Endothelial cell of umbilical vein (primary cell): ENCODE measurements around the gene SNX19.

Experiments
- CTCF ChIP-seq, 2 donors: IDR thresholded peaks; 1 replicate in 1 of 2; 2 replicates in 1 of 2; pipeline ENCODE4 v1.5.1; 2011; ENCODE audit warnings: low read length in 2 of 2, mild to moderate bottlenecking in 2 of 2, moderate library complexity in 2 of 2, control low read depth in 1 of 2, inconsistent platforms in 1 of 2, low read depth in 1 of 2; ENCODE audit not compliant: insufficient read depth in 1 of 2; ENCODE audit errors: extremely low read depth in 1 of 2
- EZH2 ChIP-seq: IDR thresholded peaks from 2 replicates; pipeline ENCODE4 v1.6.1; 2012; ENCODE audit warnings: borderline replicate concordance, low read depth, mild to moderate bottlenecking, moderate library complexity, low read length, inconsistent platforms; ENCODE audit not compliant: severe bottlenecking
- FOS ChIP-seq: IDR thresholded peaks from 2 replicates; pipeline ENCODE4 v1.6.1; 2011; ENCODE audit warnings: mild to moderate bottlenecking, low read length, moderate library complexity, borderline replicate concordance; ENCODE audit not compliant: insufficient read depth
- GATA2 ChIP-seq: IDR thresholded peaks from 2 replicates; pipeline ENCODE4 v1.7.0; 2011; ENCODE audit warnings: low read depth, mild to moderate bottlenecking, moderate library complexity, mixed read lengths, low read length; ENCODE audit not compliant: insufficient read length, insufficient read depth
- JUN ChIP-seq: IDR thresholded peaks from 2 replicates; pipeline ENCODE4 v1.6.1; 2011; ENCODE audit warnings: borderline replicate concordance, low read depth; ENCODE audit not compliant: insufficient read length, insufficient read depth
- MAX ChIP-seq: IDR thresholded peaks from 2 replicates; pipeline ENCODE4 v1.6.1; 2011; ENCODE audit not compliant: insufficient read depth, insufficient read length
- MYC ChIP-seq: IDR thresholded peaks from one replicate; pipeline ENCODE4 v1.6.1; 2011; ENCODE audit warnings: mild to moderate bottlenecking, low read depth, low read length
- POLR2A ChIP-seq: IDR thresholded peaks from 2 replicates; pipeline ENCODE4 v1.6.1; 2012; ENCODE audit warnings: low read depth, mild to moderate bottlenecking, control low read depth, low read length
- POLR2AphosphoS5 ChIP-seq: IDR thresholded peaks from 2 replicates; pipeline ENCODE4 v1.6.1; 2012; ENCODE audit warnings: low read depth, mild to moderate bottlenecking, control low read depth, low read length, moderate library complexity; ENCODE audit not compliant: insufficient read depth

- TF ChIP-seq CTCF (IDR thresholded peaks at IDR 0.05; ENCODE audit: extremely low read depth in 1 of 2, insufficient read depth in 1 of 2, low read depth in 1 of 2, low read length in 2 of 2) (no peak), POLR2A (no peak), POLR2AphosphoS5 (no peak), FOS (no peak), MAX (no peak), MYC (no peak), EZH2 (no peak), JUN (no peak), GATA2 (no peak)
These were observed 23.4 kb downstream of the SNX19 start for GRCh38 chr11:130892861-130893260.
